22Rv1 (cell line): Measurements from ENCODE around the gene IGF2BP2.

Experiments
- CTCF ChIP-seq: fragments of 450-650 bp; IDR thresholded peaks from 2 replicates; pipeline ENCODE4 v1.5.1; 2017; ENCODE audit warnings: mild to moderate bottlenecking
- ZFX ChIP-seq: fragments of 450-650 bp; IDR thresholded peaks from 2 replicates; pipeline ENCODE4 v1.6.1; 2017; ENCODE audit warnings: antibody characterized with exemption, borderline replicate concordance

- TF ChIP-seq CTCF (no peak), ZFX (no peak)
Measured at GRCh38 chr3:185851959-185852358, 27.1 kb upstream of the IGF2BP2 start.
